ENCODE measurements around the gene ACER1. TPM values are rescaled to one million over a fixed set of nuclear protein-coding genes. Genes with fewer than 3 reads are reported as not detected.

Gene ACER1
- total RNA-seq, 4 donors from 2014 or later = not detected

GRCh38 chr19:6264803-6265202 is 68.6 kb downstream of the ACER1 start:
- DNase-seq (ENCODE audit: low spot score in 2 of 2) = no peak
- Histone ChIP-seq H3K4me3 (no peak overlapping the region), H3K27me3 (no peaks in the 10 kb centered on the region), H3K27ac (peak overlapping the region in 2 of 4 donors; percentile 23 to 49), H3K36me3 (peaks cover 0 to 67% (median 0%) of the 10 kb centered on the region in 3 donors), H3K9me3 (no peaks in the 10 kb centered on the region), H3K4me1 (peaks cover 0 to 85% (median 15%) of the 10 kb centered on the region in 4 donors)
- 73 to 77% methylated on average over 4 of the region's 4 CpGs for WGBS, 2 donors
- TF ChIP-seq EP300 (IDR thresholded peaks at IDR 0.05) (no peak), POLR2A (IDR thresholded peaks at IDR 0.05) (no peak), CTCF (IDR thresholded peaks at IDR 0.05) (no peak)

GRCh38 chr19:6263735-6264444 is 69.5 kb downstream of the ACER1 start:
- Histone ChIP-seq H3K36me3 (peaks cover 0 to 57% (median 0%) of the 10 kb centered on the region in 3 donors), H3K4me3 (no peak overlapping the region), H3K27me3 (no peaks in the 10 kb centered on the region), H3K27ac (peak overlapping the region in 3 of 4 donors; percentile 23 to 49 (median 27)), H3K4me1 (peaks cover 0 to 85% (median 22%) of the 10 kb centered on the region in 4 donors), H3K9me3 (no peaks in the 10 kb centered on the region)
- WGBS, 2 donors = 39 to 48% methylated on average over 18 of the region's 18 CpGs
- no peak for DNase-seq (ENCODE audit: low spot score in 2 of 2)
- TF ChIP-seq POLR2A (IDR thresholded peaks at IDR 0.05) = no peak
- no peak for TF ChIP-seq CTCF (IDR thresholded peaks at IDR 0.05)
- TF ChIP-seq EP300 (IDR thresholded peaks at IDR 0.05) = no peak

- peak overlapping the region in 3 of 4 donors; percentile 23 to 49 (median 27) for H3K27ac ChIP-seq
- H3K4me3 ChIP-seq = no peak overlapping the region
- WGBS, 2 donors = 69 to 73% methylated on average over 10 to 11 of the region's 12 CpGs
- no peaks in the 10 kb centered on the region for H3K9me3 ChIP-seq
- TF ChIP-seq EP300 (IDR thresholded peaks at IDR 0.05) = no peak
- no peak for TF ChIP-seq CTCF (IDR thresholded peaks at IDR 0.05)
- no peak for TF ChIP-seq POLR2A (IDR thresholded peaks at IDR 0.05)
- no peak for DNase-seq (ENCODE audit: low spot score in 2 of 2)
- H3K4me1 ChIP-seq = peaks cover 0 to 87% (median 25%) of the 10 kb centered on the region in 4 donors
- peaks cover 0 to 52% (median 0%) of the 10 kb centered on the region in 3 donors for H3K36me3 ChIP-seq
- no peaks in the 10 kb centered on the region for H3K27me3 ChIP-seq
Observed at GRCh38 chr19:6263306-6263705, 70.1 kb downstream of the ACER1 start.

GRCh38 chr19:6262519-6262918 is 70.9 kb downstream of the ACER1 start:
- Histone ChIP-seq H3K27ac (peak overlapping the region in 1 of 4 donors; percentile 18), H3K27me3 (no peaks in the 10 kb centered on the region), H3K36me3 (peaks cover 0 to 45% (median 0%) of the 10 kb centered on the region in 3 donors), H3K4me3 (no peak overlapping the region), H3K9me3 (no peaks in the 10 kb centered on the region), H3K4me1 (peaks cover 0 to 87% (median 26%) of the 10 kb centered on the region in 4 donors)
- no peak for TF ChIP-seq CTCF (IDR thresholded peaks at IDR 0.05)
- no peak for TF ChIP-seq POLR2A (IDR thresholded peaks at IDR 0.05)
- TF ChIP-seq EP300 (IDR thresholded peaks at IDR 0.05) = no peak
- DNase-seq (ENCODE audit: low spot score in 2 of 2) = no peak
- WGBS, 2 donors = 84% methylated on average over 11 of the region's 11 CpGs

GRCh38 chr19:6261883-6262282 is 71.5 kb downstream of the ACER1 start:
- WGBS, 2 donors = 68 to 80% methylated on average over 11 to 15 of the region's 15 CpGs
- TF ChIP-seq EP300 (IDR thresholded peaks at IDR 0.05) = no peak
- TF ChIP-seq POLR2A (IDR thresholded peaks at IDR 0.05) = no peak
- TF ChIP-seq CTCF (IDR thresholded peaks at IDR 0.05) = no peak
- Histone ChIP-seq H3K9me3 (no peaks in the 10 kb centered on the region), H3K27me3 (no peaks in the 10 kb centered on the region), H3K27ac (peak overlapping the region in 1 of 4 donors; percentile 18), H3K36me3 (peaks cover 0 to 45% (median 0%) of the 10 kb centered on the region in 3 donors), H3K4me1 (peaks cover 0 to 88% (median 26%) of the 10 kb centered on the region in 4 donors), H3K4me3 (no peak overlapping the region)
- no peak for DNase-seq (ENCODE audit: low spot score in 2 of 2)

Data from tibial nerve (tissue), 4 donors.